ENCODE results near the gene JSRP1.

Gene JSRP1

DNA sequence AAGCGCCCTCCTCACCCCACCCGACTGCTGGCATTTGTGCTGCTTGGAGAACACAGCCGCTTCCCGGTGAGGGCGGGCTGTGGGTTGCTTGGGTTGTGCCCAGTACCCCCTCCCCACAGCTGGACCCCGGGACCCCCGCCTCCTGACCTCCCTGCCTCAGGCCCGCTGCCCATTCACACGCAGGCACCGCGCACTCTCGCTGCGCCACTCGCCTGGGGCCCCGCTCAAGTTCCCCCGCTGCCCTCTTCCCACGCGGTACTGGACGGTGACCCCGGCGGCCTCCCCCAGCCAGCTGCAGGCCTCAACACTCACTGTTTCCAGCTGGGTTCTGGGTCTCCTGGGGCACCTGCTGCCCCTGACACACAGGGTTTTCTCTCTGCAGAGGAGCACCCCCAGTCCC is 36.5 kb downstream of the JSRP1 start:
- no peak overlapping the region for H3K4me3 ChIP-seq (ENCODE audit: insufficient read length, low read depth)
- TF ChIP-seq ZNF274 (IDR thresholded peaks at IDR 0.05; ENCODE audit: low read depth, low read length) (no peak), SUZ12 (IDR thresholded peaks at IDR 0.05; ENCODE audit: extremely low read depth, insufficient read depth, insufficient read length) (no peak), YY1 (IDR thresholded peaks at IDR 0.05; ENCODE audit: insufficient read depth, insufficient read length) (no peak)
- H3K9me3 ChIP-seq (ENCODE audit: insufficient read depth, low read length) = no peaks in the 10 kb centered on the region
- no peaks in the 10 kb centered on the region for H3K27me3 ChIP-seq (ENCODE audit: insufficient read depth, insufficient read length)
- DNase-seq (ENCODE audit: low read depth, low spot score) = no peak
- H3K9ac ChIP-seq (ENCODE audit: insufficient read length, low read depth) = no peak overlapping the region
- peaks cover 14% of the 10 kb centered on the region for H3K4me1 ChIP-seq (ENCODE audit: insufficient read depth, insufficient read length)
- H3K36me3 ChIP-seq (ENCODE audit: insufficient read depth, insufficient read length, low read length) = peaks cover 85% of the 10 kb centered on the region

GRCh38 chr19:2217591-2217990 is 38.6 kb downstream of the JSRP1 start:
- Histone ChIP-seq H3K4me3 (ENCODE audit: insufficient read length, low read depth) (no peak overlapping the region), H3K36me3 (ENCODE audit: insufficient read depth, insufficient read length, low read length) (peaks cover 87% of the 10 kb centered on the region), H3K4me1 (ENCODE audit: insufficient read depth, insufficient read length) (peaks cover 21% of the 10 kb centered on the region), H3K9ac (ENCODE audit: insufficient read length, low read depth) (no peak overlapping the region), H3K27me3 (ENCODE audit: insufficient read depth, insufficient read length) (no peaks in the 10 kb centered on the region), H3K9me3 (ENCODE audit: insufficient read depth, low read length) (no peaks in the 10 kb centered on the region)
- TF ChIP-seq SUZ12 (IDR thresholded peaks at IDR 0.05; ENCODE audit: extremely low read depth, insufficient read depth, insufficient read length) (no peak), YY1 (IDR thresholded peaks at IDR 0.05; ENCODE audit: insufficient read depth, insufficient read length) (no peak), ZNF274 (IDR thresholded peaks at IDR 0.05; ENCODE audit: low read depth, low read length) (no peak)
- no peak for DNase-seq (ENCODE audit: low read depth, low spot score)

DNA sequence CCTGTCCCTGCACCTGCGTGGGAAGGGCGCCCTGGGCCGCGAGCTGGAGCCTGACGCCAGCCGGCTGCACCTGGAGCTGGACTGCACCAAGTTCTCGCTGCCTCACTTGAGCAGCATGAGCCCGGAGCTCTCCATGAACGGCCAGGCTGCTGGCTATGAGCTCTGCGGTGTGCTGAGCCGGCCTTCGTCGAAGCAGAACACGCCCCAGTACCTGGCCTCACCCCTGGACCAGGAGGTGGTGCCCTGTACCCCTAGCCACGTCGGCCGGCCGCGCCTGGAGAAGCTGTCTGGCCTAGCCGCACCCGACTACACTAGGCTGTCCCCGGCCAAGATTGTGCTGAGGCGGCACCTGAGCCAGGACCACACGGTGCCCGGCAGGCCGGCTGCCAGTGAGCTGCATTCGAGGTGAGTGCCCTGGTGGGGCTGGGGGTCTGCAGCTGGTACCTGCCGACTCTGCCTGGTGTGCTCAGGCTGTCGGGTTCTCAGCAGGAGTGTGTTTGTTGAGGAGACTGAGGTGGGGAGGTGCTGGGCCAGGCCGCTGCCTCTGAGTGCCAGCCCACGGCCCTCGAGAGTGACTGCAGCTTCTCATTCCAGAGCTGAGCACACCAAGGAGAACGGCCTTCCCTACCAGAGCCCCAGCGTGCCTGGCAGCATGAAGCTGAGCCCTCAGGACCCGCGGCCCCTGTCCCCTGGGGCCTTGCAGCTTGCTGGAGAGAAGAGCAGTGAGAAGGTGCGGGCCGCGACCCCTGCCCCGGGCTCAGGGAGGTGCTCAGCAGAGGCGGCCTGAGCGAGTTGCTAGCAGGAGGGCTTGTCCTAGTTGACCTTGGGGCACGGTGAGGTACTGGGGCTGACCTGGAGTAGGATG is 39.6 kb downstream of the JSRP1 start:
- no peak overlapping the region for H3K4me3 ChIP-seq (ENCODE audit: insufficient read length, low read depth)
- H3K9ac ChIP-seq (ENCODE audit: insufficient read length, low read depth) = no peak overlapping the region
- TF ChIP-seq YY1 (IDR thresholded peaks at IDR 0.05; ENCODE audit: insufficient read depth, insufficient read length) = no peak
- TF ChIP-seq SUZ12 (IDR thresholded peaks at IDR 0.05; ENCODE audit: extremely low read depth, insufficient read depth, insufficient read length) = no peak
- TF ChIP-seq ZNF274 (IDR thresholded peaks at IDR 0.05; ENCODE audit: low read depth, low read length) = no peak
- H3K27me3 ChIP-seq (ENCODE audit: insufficient read depth, insufficient read length) = no peaks in the 10 kb centered on the region
- peaks cover 88% of the 10 kb centered on the region for H3K36me3 ChIP-seq (ENCODE audit: insufficient read depth, insufficient read length, low read length)
- peaks cover 19% of the 10 kb centered on the region for H3K4me1 ChIP-seq (ENCODE audit: insufficient read depth, insufficient read length)
- H3K9me3 ChIP-seq (ENCODE audit: insufficient read depth, low read length) = no peaks in the 10 kb centered on the region
- no peak for DNase-seq (ENCODE audit: low read depth, low spot score)

DNA sequence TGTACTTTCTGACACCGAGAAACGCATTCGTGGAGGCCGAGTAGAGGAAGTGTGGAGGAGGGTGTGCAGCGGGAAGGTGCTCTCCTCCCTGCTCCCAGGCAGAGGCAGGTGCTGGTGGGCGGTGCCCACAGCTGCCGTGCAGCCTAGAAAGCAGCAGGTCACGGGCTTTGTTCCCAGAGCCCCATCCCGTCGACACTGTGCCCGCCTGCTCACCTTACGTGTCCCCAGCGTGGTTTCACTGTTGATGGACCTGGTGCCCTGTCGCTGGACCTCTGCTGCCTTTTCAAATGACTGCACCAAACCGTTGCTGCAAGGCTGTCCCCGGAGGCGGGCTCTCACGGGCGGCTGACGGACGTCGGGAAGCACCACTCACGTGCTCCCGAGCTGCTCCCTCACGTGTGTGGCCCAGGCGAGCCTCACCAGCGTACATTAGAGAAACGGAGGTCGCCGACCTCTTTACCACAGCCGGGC is 40.9 kb downstream of the JSRP1 start:
- Histone ChIP-seq H3K9ac (ENCODE audit: insufficient read length, low read depth) (no peak overlapping the region), H3K4me1 (ENCODE audit: insufficient read depth, insufficient read length) (peaks cover 17% of the 10 kb centered on the region), H3K27me3 (ENCODE audit: insufficient read depth, insufficient read length) (no peaks in the 10 kb centered on the region), H3K36me3 (ENCODE audit: insufficient read depth, insufficient read length, low read length) (peaks cover 91% of the 10 kb centered on the region), H3K9me3 (ENCODE audit: insufficient read depth, low read length) (no peaks in the 10 kb centered on the region), H3K4me3 (ENCODE audit: insufficient read length, low read depth) (no peak overlapping the region)
- DNase-seq (ENCODE audit: low read depth, low spot score) = no peak
- TF ChIP-seq YY1 (IDR thresholded peaks at IDR 0.05; ENCODE audit: insufficient read depth, insufficient read length) = no peak
- no peak for TF ChIP-seq ZNF274 (IDR thresholded peaks at IDR 0.05; ENCODE audit: low read depth, low read length)
- TF ChIP-seq SUZ12 (IDR thresholded peaks at IDR 0.05; ENCODE audit: extremely low read depth, insufficient read depth, insufficient read length) = no peak

DNA sequence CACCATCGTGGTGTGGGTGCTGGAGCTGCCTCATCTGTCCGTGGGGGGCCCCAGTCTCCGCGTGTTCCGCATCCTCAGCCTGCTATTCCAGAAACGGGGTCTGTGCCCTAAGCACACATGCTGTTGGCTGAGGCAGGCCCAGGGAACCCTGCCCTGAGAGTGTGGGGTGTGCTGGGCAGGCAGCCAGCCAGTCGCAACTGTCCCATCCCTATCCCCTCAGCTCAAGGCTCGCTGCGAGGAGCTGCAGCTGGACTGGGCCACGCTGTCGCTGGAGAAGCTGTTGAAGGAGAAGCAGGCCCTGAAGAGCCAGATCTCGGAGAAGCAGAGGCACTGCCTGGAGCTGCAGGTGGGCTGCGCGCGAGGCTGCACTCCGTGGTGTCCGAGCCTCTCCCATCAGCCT is 42.0 kb downstream of the JSRP1 start:
- no peaks in the 10 kb centered on the region for H3K9me3 ChIP-seq (ENCODE audit: insufficient read depth, low read length)
- H3K27me3 ChIP-seq (ENCODE audit: insufficient read depth, insufficient read length) = no peaks in the 10 kb centered on the region
- H3K4me1 ChIP-seq (ENCODE audit: insufficient read depth, insufficient read length) = peaks cover 23% of the 10 kb centered on the region
- TF ChIP-seq ZNF274 (IDR thresholded peaks at IDR 0.05; ENCODE audit: low read depth, low read length) = no peak
- no peak overlapping the region for H3K4me3 ChIP-seq (ENCODE audit: insufficient read length, low read depth)
- no peak for DNase-seq (ENCODE audit: low read depth, low spot score)
- no peak overlapping the region for H3K9ac ChIP-seq (ENCODE audit: insufficient read length, low read depth)
- peaks cover 90% of the 10 kb centered on the region for H3K36me3 ChIP-seq (ENCODE audit: insufficient read depth, insufficient read length, low read length)

DNA sequence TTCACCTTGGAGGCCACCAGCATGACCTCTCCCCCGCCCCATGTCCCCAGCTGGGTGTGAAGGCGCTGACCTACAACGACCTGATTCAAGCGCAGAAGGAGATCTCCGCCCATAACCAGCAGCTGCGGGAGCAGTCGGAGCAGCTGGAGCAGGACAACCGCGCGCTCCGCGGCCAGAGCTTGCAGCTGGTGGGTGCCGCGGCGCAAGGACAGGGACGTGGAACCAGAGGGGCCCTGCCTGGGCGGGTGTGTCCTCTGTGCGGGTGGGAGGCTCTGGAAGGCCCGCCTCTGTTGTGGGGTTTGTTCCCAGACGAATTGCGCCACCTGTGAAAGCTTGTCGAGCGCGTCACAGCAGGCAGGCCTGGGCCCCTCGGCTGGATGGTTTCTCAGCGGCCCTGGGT is 42.4 kb downstream of the JSRP1 start:
- no peak for DNase-seq (ENCODE audit: low read depth, low spot score)
- Histone ChIP-seq H3K4me3 (ENCODE audit: insufficient read length, low read depth) (no peak overlapping the region), H3K36me3 (ENCODE audit: insufficient read depth, insufficient read length, low read length) (peaks cover 93% of the 10 kb centered on the region), H3K9ac (ENCODE audit: insufficient read length, low read depth) (no peak overlapping the region), H3K9me3 (ENCODE audit: insufficient read depth, low read length) (no peaks in the 10 kb centered on the region), H3K4me1 (ENCODE audit: insufficient read depth, insufficient read length) (peaks cover 23% of the 10 kb centered on the region), H3K27me3 (ENCODE audit: insufficient read depth, insufficient read length) (no peaks in the 10 kb centered on the region)
- TF ChIP-seq YY1 (IDR thresholded peaks at IDR 0.05; ENCODE audit: insufficient read depth, insufficient read length) (no peak), SUZ12 (IDR thresholded peaks at IDR 0.05; ENCODE audit: extremely low read depth, insufficient read depth, insufficient read length) (no peak), ZNF274 (IDR thresholded peaks at IDR 0.05; ENCODE audit: low read depth, low read length) (no peak)

- Histone ChIP-seq H3K9ac (ENCODE audit: insufficient read length, low read depth) (no peak overlapping the region), H3K4me3 (ENCODE audit: insufficient read length, low read depth) (no peak overlapping the region), H3K4me1 (ENCODE audit: insufficient read depth, insufficient read length) (peaks cover 26% of the 10 kb centered on the region), H3K9me3 (ENCODE audit: insufficient read depth, low read length) (no peaks in the 10 kb centered on the region), H3K27me3 (ENCODE audit: insufficient read depth, insufficient read length) (no peaks in the 10 kb centered on the region), H3K36me3 (ENCODE audit: insufficient read depth, insufficient read length, low read length) (peaks cover 96% of the 10 kb centered on the region)
- TF ChIP-seq ZNF274 (IDR thresholded peaks at IDR 0.05; ENCODE audit: low read depth, low read length) (no peak), SUZ12 (IDR thresholded peaks at IDR 0.05; ENCODE audit: extremely low read depth, insufficient read depth, insufficient read length) (no peak), YY1 (IDR thresholded peaks at IDR 0.05; ENCODE audit: insufficient read depth, insufficient read length) (no peak)
- DNase-seq (ENCODE audit: low read depth, low spot score) = no peak
Observed at GRCh38 chr19:2212861-2213711, 43.1 kb downstream of the JSRP1 start.
